Activated CD8-positive, alpha-beta T cell treated with anti-CD3 and anti-CD28 coated beads for 36 hours (primary cell): ENCODE measurements around the gene SRSF12. TPM values are rescaled to one million over a fixed set of nuclear protein-coding genes. Genes with fewer than 3 reads are reported as not detected.
A peak's percentile ranks its signal among the peaks of the same experiment; 100 is the strongest.

Experiments
- ATAC-seq: fragments of 200-7000 bp; cut with Tn5 transposase; one replicate; pipeline ENCODE4 v1.10.0; 2021; ENCODE audit warnings: mild to moderate bottlenecking, moderate library complexity
- CTCF ChIA-PET: fragments of 350-600 bp; sonication (Branson Sonifier 250); formaldehyde crosslinking; loops from one replicate; lab custom pipeline; 2021; ENCODE audit warnings: antibody characterized with exemption; lab: Charles Lee
- POLR2A ChIA-PET: fragments of 350-600 bp; sonication (Branson Sonifier 250); formaldehyde crosslinking; loops from one replicate; lab custom pipeline; 2021; ENCODE audit warnings: antibody characterized with exemption; lab: Charles Lee
- DNase-seq: peaks from one replicate; pipeline ENCODE4 v3.0.0-alpha.2; 2020
- H3K27ac Mint-ChIP-seq: one replicate; pipeline ENCODE4 v1.8.0; 2021; ENCODE audit warnings: mild to moderate bottlenecking, mixed read lengths
- H3K27me3 Mint-ChIP-seq: one replicate; pipeline ENCODE4 v1.8.0; 2021; ENCODE audit warnings: mixed read lengths
- H3K36me3 Mint-ChIP-seq: one replicate; pipeline ENCODE4 v1.8.0; 2021; ENCODE audit warnings: low read depth, mixed read lengths
- H3K4me1 Mint-ChIP-seq: one replicate; pipeline ENCODE4 v1.8.0; 2021; ENCODE audit warnings: low read depth, mixed read lengths
- H3K4me3 Mint-ChIP-seq: one replicate; pipeline ENCODE4 v1.8.0; 2021; ENCODE audit warnings: mild to moderate bottlenecking, moderate library complexity, mixed read lengths
- H3K9me3 Mint-ChIP-seq: one replicate; pipeline ENCODE4 v1.8.0; 2021; ENCODE audit warnings: mixed read lengths
- CTCF ChIP-seq: fragments of 200-600 bp; IDR thresholded peaks from one replicate; pipeline ENCODE4 v1.8.0; 2022; ENCODE audit warnings: antibody characterized with exemption, mild to moderate bottlenecking
- intact Hi-C: fragments of 100-400 bp; cut with micrococcal nuclease; formaldehyde crosslinking; loops from one replicate; pipeline ENCODE4 v1.10.0; 2022
- total RNA-seq, 2 experiments: library from RNA; stranded (reverse); gene quantifications; one replicate each; pipeline ENCODE4 v1.2.3, GENCODE V29; 2021

The SRSF12 gene
- total RNA-seq, 2 experiments from 2014 or later: 0.83 to 1.1 TPM

GRCh38 chr6:89081423-89082322 is 36.2 kb downstream of the SRSF12 start:
- Mint-ChIP-seq H3K27ac (peak overlapping the region; percentile 94), H3K36me3 (peaks cover 44% of the 10 kb centered on the region), H3K4me3 (peak overlapping the region; percentile 96), H3K4me1 (peaks cover 31% of the 10 kb centered on the region), H3K27me3 (no peaks in the 10 kb centered on the region), H3K9me3 (no peaks in the 10 kb centered on the region)
- DNase-seq (peak; percentile 99), ATAC-seq (peak; percentile 61)
- CTCF ChIA-PET: interaction anchor here (1.1 to 3.3 kb wide), 5 partner anchors 65 to 160 kb away, joined by 3 to 19 read pairs (median 5); partner anchors contain the start of gene PM20D2
- intact Hi-C loops: loop anchor here (2.0 to 10.0 kb wide), 2 partner anchors 63 to 273 kb away; partner anchors contain the start of gene UBE2J1
- POLR2A ChIA-PET: interaction anchor here (0.6 to 8.8 kb wide), 16 partner anchors 8 to 271 kb away, joined by 3 to 108 read pairs (median 6); partner anchors contain the start of genes PM20D2, SRSF12 and UBE2J1
- TF ChIP-seq CTCF: no peak

GRCh38 chr6:89081129-89081422 is 36.8 kb downstream of the SRSF12 start:
- no peak for DNase-seq
- no peaks in the 10 kb centered on the region for H3K27me3 Mint-ChIP-seq
- ChIA-PET POLR2A (interaction anchor here (0.6 to 8.8 kb wide), 20 partner anchors 9 to 272 kb away, joined by 3 to 108 read pairs (median 4); partner anchors contain the start of genes PM20D2, RNGTT, SRSF12 and UBE2J1), CTCF (interaction anchor here (0.9 to 3.3 kb wide), 4 partner anchors 65 to 98 kb away, joined by 3 to 27 read pairs (median 11); partner anchors contain the start of gene PM20D2)
- peaks cover 40% of the 10 kb centered on the region for H3K36me3 Mint-ChIP-seq
- TF ChIP-seq CTCF: no peak
- peaks cover 27% of the 10 kb centered on the region for H3K4me1 Mint-ChIP-seq
- intact Hi-C loops: loop anchor here (2.0 to 10.0 kb wide), 2 partner anchors 64 to 274 kb away; partner anchors contain the start of gene UBE2J1
- H3K27ac Mint-ChIP-seq: peak overlapping the region; percentile 99
- no peaks in the 10 kb centered on the region for H3K9me3 Mint-ChIP-seq
- peak overlapping the region; percentile 93 for H3K4me3 Mint-ChIP-seq
- ATAC-seq: peak; percentile 6

GRCh38 chr6:89080281-89081128 is 37.4 kb downstream of the SRSF12 start, which contains the start of gene PNRC1:
TSS of gene PNRC1 (plus strand) at chr6:89080751. CDS start at chr6:89080895, 144 bp downstream.
- intact Hi-C loops: loop anchor here (2.0 to 10.0 kb wide), 2 partner anchors 64 to 274 kb away; partner anchors contain the start of gene UBE2J1
- peak; percentile 75 for ATAC-seq
- CTCF ChIA-PET: interaction anchor here (0.9 to 3.6 kb wide), 7 partner anchors 10 to 97 kb away, joined by 3 to 27 read pairs (median 4); partner anchors contain the start of gene PM20D2

More at GRCh38 chr6:89080281-89081128, 37.4 kb downstream of the SRSF12 start, which contains the start of gene PNRC1:
- Mint-ChIP-seq H3K36me3 (peaks cover 38% of the 10 kb centered on the region), H3K27me3 (no peaks in the 10 kb centered on the region), H3K4me3 (peak within 1 kb of the TSS; percentile 96), H3K4me1 (peaks cover 26% of the 10 kb centered on the region), H3K27ac (peak within 1 kb of the TSS; percentile 99), H3K9me3 (no peaks in the 10 kb centered on the region)
- POLR2A ChIA-PET: interaction anchor here (0.6 to 8.8 kb wide), 21 partner anchors 8 to 272 kb away, joined by 3 to 108 read pairs (median 4); partner anchors contain the start of genes PM20D2, RNGTT, SRSF12 and UBE2J1
- TF ChIP-seq CTCF: no peak
- peak; percentile 100 for DNase-seq
